GM18519 (cell line): ENCODE measurements around the gene SMYD3.

ENCODE experiments used
- ATAC-seq: cut with Tn5 transposase; IDR thresholded peaks from one replicate; pipeline ENCODE4 v1.9.1; 2021; ENCODE audit warnings: mild to moderate bottlenecking, moderate library complexity; ENCODE audit not compliant: unreplicated experiment, low FRiP score

The SMYD3 gene

DNA sequence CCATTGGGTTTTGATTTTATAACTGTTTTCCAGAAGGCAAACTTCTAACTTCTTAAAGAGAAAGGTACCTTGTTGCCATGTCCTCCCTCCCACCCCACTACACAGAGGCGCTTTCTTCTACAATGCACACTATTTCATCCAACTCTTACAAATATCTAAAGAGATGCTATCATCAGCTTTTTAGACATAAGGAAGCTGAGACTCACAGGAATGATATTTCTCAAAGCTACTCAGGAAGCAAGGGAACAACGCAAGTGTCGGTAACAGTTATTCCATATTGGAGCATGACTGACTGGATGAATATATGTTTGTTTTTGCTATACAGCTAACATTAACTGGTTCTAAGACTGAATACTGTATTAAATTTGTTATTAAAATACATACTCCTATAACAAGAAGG, 318.0 kb downstream of the SMYD3 start:
- ATAC-seq, result no peak

DNA sequence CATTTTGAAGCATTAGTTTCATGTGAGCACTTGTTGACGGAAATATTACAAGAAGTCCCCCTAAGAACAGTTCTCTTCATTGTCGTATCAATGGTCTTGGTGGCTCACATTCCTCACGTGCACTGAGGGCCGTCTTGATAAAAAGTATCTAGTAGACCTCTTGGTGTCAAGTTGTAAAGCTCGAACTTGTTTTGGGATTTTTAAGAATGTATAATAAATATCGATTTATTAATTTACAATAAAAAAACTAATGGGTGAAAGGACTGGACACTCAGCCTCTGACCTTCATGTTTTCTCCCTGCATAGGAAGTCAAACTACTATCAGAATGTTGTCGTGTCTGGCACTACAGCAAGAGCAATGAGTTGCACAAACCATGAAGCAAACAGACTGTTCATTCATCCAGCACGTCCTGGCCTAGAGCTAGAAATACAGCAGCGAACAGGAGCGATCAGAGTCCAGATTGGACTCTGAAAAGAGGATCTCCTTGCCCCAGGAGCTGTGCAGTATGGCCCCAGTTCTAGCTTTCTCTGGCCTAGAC, 319.2 kb downstream of the SMYD3 start:
- ATAC-seq, result no peak

GRCh38 chr1:246184503-246184902, 322.6 kb downstream of the SMYD3 start:
- ATAC-seq, result no peak

GRCh38 chr1:246182149-246182851, 324.8 kb downstream of the SMYD3 start:
- no peak for ATAC-seq

GRCh38 chr1:246181241-246181640, 325.8 kb downstream of the SMYD3 start:
- no peak for ATAC-seq

- no peak for ATAC-seq
Observed at GRCh38 chr1:246179401-246179800, 327.7 kb downstream of the SMYD3 start.

GRCh38 chr1:246178717-246179311, 328.3 kb downstream of the SMYD3 start:
- no peak for ATAC-seq

DNA sequence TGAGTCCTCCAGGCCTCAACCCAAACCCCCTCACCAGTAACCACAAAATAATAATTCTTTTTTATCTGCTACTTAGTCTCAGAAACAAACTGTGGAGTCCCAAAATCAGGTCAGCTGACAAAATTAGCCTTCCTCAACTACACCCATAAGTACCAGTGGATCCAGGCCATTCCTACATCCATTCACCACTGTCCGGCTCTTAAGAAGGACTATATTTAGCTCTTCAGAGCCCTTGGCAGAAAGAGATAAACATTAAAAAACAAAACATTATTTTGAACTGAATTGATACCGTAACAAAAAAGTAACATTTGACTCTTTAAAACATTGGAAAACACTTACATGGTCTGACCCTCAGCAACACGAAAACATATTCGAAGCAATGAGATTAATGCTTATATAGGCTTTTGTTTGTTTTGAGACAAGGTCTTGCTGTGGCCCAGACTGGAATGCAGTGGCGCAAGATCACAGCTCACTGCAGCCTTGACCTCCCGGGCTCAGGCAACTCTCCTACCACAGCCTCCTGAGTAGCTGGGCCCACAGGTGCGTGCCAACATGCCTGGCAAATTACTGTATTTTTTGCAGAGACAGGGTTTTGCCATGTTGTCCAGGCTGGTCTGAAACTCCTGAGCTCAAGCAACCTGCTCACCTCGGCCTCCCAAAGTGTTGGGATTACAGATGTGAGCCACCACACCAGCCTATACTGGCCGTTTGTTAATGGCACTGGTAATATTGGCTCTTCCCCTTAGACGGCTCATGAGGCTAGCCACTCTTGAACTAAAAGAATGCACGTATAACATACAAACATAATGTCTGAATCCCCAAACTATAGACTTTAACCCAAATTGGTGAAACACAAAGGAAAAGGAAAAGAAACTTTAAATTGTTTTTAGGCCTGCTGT, 330.7 kb downstream of the SMYD3 start:
- no peak for ATAC-seq

GRCh38 chr1:246170574-246171261, 336.4 kb downstream of the SMYD3 start:
- ATAC-seq, result peak; percentile 88

DNA sequence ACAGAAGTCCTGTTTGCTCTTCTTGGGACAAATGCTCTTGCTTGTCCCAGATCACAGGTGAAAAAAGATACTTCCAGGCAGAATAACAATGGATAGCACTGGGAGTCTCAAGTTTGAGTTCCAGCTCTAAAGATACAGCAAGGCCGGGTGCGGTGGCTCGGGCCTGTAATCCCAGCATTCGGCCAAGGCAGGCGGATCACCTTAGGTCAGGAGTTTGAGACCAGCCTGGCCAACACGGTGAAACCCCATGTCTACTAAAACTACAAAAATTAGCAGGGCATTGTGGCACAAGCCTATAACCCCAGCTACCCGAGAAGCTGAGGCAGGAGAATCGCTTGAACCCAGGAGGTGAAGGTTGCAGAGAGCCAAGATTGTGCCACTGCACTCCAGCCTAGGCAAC, 337.6 kb downstream of the SMYD3 start:
- ATAC-seq, result no peak

DNA sequence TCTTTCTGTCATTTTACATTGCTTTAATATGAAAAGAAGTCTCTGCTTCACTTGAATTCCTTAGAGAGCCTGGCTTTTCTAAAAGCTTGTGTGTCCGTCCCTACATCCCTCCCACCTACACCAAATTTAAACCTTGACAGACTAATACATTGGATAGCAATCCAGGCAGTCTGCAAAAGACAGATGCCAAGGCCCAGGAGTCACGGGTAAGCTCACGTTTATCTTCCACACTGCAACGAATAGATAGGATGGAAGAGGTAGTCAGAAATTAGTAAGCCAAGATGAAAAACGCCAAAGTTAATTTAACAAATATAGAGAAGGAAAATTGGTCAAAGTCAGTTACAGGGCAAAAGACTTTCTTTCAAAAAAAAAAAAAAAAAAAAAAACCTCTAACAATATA, 338.1 kb downstream of the SMYD3 start:
- no peak for ATAC-seq

- ATAC-seq, result no peak
Observed at GRCh38 chr1:246166841-246167240, 340.2 kb downstream of the SMYD3 start.

- no peak for ATAC-seq
Observed at GRCh38 chr1:246165826-246166709, 341.0 kb downstream of the SMYD3 start.

- ATAC-seq, result no peak
Observed at GRCh38 chr1:246164764-246165163, 342.3 kb downstream of the SMYD3 start.

DNA sequence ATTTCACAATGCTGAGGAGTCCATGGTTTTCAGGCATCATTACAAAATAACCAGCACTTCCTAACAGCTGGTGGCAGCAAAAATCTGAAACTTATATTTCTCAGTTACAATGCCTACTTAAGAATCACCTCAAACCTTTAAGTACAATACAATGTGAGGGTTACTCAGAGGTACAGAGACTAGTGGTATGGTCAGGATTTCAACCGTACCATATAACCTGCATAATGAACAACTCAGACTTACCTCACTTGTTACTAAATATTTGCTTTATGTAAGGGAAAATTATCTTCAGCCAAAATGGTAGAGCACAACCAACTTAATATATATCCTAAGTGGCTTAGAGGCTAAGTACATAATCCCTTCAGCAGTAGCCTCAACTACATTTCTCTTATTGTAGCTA, 344.5 kb downstream of the SMYD3 start:
- no peak for ATAC-seq

DNA sequence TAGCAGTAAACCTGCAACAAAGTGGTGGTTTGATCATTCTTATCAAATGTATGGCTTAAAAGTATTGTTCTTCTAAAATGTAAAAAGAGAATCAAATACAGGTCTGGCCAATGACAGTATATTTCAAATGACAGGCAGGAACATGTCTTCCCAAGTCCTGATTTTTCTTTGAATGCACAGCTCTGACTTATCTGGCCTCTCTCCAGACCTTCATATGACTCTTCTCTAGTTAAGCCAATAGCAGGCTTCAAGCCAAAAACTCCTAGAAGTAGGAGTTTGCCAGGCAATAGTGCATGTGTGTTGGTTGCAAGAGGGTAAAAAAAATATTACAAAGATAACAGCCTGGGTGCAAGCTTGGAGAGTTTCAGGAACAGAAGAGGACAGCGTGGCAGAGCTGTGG, 345.5 kb downstream of the SMYD3 start:
- no peak for ATAC-seq

GRCh38 chr1:246160905-246161304, 346.2 kb downstream of the SMYD3 start:
- ATAC-seq, result no peak

DNA sequence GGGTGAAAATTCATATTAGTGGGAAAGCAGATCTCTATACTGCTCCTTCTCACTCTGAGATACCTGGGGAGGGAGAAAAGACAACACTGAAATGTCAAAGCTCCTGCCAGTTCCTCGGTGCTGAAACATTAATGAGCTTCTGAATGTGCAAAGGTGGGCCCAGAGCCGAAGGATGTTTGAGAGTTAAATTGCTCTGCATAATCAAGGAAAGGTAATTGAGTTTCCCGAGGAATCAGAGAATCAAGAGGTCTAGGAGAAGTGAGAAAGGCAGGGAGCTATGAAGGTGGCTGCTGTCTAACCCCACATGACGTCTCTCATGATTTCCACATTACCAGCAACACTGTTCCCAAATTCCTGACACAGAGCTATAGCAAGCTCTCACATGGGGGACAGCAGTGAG, 346.7 kb downstream of the SMYD3 start:
- ATAC-seq, result no peak
